Endothelial cell of umbilical vein (primary cell): ENCODE measurements around the gene GNA12. TPM values are rescaled to one million over a fixed set of nuclear protein-coding genes. Genes with fewer than 3 reads are reported as not detected.
A peak's percentile ranks its signal among the peaks of the same experiment; 100 is the strongest.

Source experiments
- BruUV-seq: library from RNA; stranded (reverse); fragments of 400-500 nt; replicated peaks from 2 replicates; lab custom pipeline; 2021; lab: Mats Ljungman, UMichigan
- CTCF ChIA-PET: fragments of 300-600, 350-600 bp; sonication (Branson Sonifier 250); formaldehyde crosslinking; loops from one replicate; lab custom pipeline; 2021; ENCODE audit warnings: antibody characterized with exemption, inconsistent platforms; lab: Charles Lee
- POLR2A ChIA-PET: fragments of 300-600, 350-600 bp; sonication (Branson Sonifier 250); formaldehyde crosslinking; loops from one replicate; lab custom pipeline; 2021; ENCODE audit warnings: antibody characterized with exemption, inconsistent platforms; lab: Charles Lee
- DNase-seq: peaks from one replicate; pipeline ENCODE4 v3.0.0-alpha.2; 2011; ENCODE audit warnings: low read depth, low spot score
- FAIRE-seq: peaks from 2 replicates; lab custom pipeline; 2011; peaks lifted over from hg19 to GRCh38; lab: Jason Lieb, UNC
- H2AFZ ChIP-seq: 2 replicates; pipeline ENCODE4 v1.6.0; 2012; ENCODE audit warnings: low read depth, low read length, control low read depth, inconsistent platforms
- H3K27ac ChIP-seq: 2 replicates; pipeline ENCODE4 v1.5.1; 2011; ENCODE audit warnings: low read depth, mild to moderate bottlenecking, control low read depth, low read length, moderate library complexity; ENCODE audit not compliant: insufficient read depth
- H3K27me3 ChIP-seq, 2 experiments: 2 replicates each; pipeline versions ENCODE4 v1.6.0 to v1.6.1; 2011; ENCODE audit warnings: low read length in 2 of 2, mixed read lengths in 1 of 2; ENCODE audit not compliant: control insufficient read depth in 2 of 2, insufficient read depth in 2 of 2
- H3K36me3 ChIP-seq, 2 experiments: 2 replicates in 1 of 2; 3 replicates in 1 of 2; pipeline ENCODE4 v1.5.1; 2011; ENCODE audit warnings: low read length in 2 of 2, mild to moderate bottlenecking in 1 of 2, moderate library complexity in 1 of 2; ENCODE audit not compliant: control insufficient read depth in 2 of 2, insufficient read depth in 2 of 2; ENCODE audit errors: extremely low read depth in 1 of 2
- H3K4me1 ChIP-seq: 3 replicates; pipeline ENCODE4 v1.5.1; 2011; ENCODE audit warnings: mild to moderate bottlenecking, low read length; ENCODE audit not compliant: control insufficient read depth, insufficient read depth; ENCODE audit errors: extremely low read depth
- H3K4me2 ChIP-seq: 2 replicates; pipeline ENCODE4 v1.6.1; 2011; ENCODE audit warnings: low read length, control low read depth, mixed read lengths; ENCODE audit not compliant: insufficient read depth
- H3K4me3 ChIP-seq, 3 experiments: fragments of 200-600 bp in 1 of 3; sonication (generic), shearing (Covaris generic) in 1 of 3; replicated peaks in 1 of 3; 2 replicates each; pipeline ENCODE4 v1.5.1; 2011 to 2016; ENCODE audit warnings: control low read depth in 3 of 3, low read length in 3 of 3, mild to moderate bottlenecking in 2 of 3, inconsistent platforms in 1 of 3, low read depth in 1 of 3, moderate library complexity in 1 of 3; ENCODE audit not compliant: insufficient read depth in 1 of 3
- H3K79me2 ChIP-seq: 2 replicates; pipeline ENCODE4 v1.6.0; 2012; ENCODE audit warnings: low read length, inconsistent platforms; ENCODE audit not compliant: control insufficient read depth, insufficient read depth
- H3K9ac ChIP-seq: replicated peaks from 2 replicates; pipeline ENCODE3; 2011; ENCODE audit warnings: low read length, control low read depth; ENCODE audit not compliant: insufficient read depth; ENCODE audit errors: extremely low read depth
- H3K9me1 ChIP-seq: replicated peaks from 3 replicates; pipeline ENCODE4 v1.6.0; 2011; ENCODE audit warnings: mild to moderate bottlenecking, low read length; ENCODE audit not compliant: control insufficient read depth, insufficient read depth; ENCODE audit errors: extremely low read depth
- H3K9me3 ChIP-seq: replicated peaks from 2 replicates; pipeline ENCODE4 v1.5.1; 2012; ENCODE audit warnings: low read length, inconsistent platforms; ENCODE audit not compliant: control insufficient read depth, insufficient read depth
- H4K20me1 ChIP-seq: replicated peaks from 2 replicates; pipeline ENCODE3; 2011; ENCODE audit warnings: mild to moderate bottlenecking, low read length; ENCODE audit not compliant: control insufficient read depth, insufficient read depth; ENCODE audit errors: extremely low read depth
- CTCF ChIP-seq, 2 donors: IDR thresholded peaks; 1 replicate in 1 of 2; 2 replicates in 1 of 2; pipeline ENCODE4 v1.5.1; 2011; ENCODE audit warnings: low read length in 2 of 2, mild to moderate bottlenecking in 2 of 2, moderate library complexity in 2 of 2, control low read depth in 1 of 2, inconsistent platforms in 1 of 2, low read depth in 1 of 2; ENCODE audit not compliant: insufficient read depth in 1 of 2; ENCODE audit errors: extremely low read depth in 1 of 2
- EZH2 ChIP-seq: IDR thresholded peaks from 2 replicates; pipeline ENCODE4 v1.6.1; 2012; ENCODE audit warnings: borderline replicate concordance, low read depth, mild to moderate bottlenecking, moderate library complexity, low read length, inconsistent platforms; ENCODE audit not compliant: severe bottlenecking
- FOS ChIP-seq: IDR thresholded peaks from 2 replicates; pipeline ENCODE4 v1.6.1; 2011; ENCODE audit warnings: mild to moderate bottlenecking, low read length, moderate library complexity, borderline replicate concordance; ENCODE audit not compliant: insufficient read depth
- GATA2 ChIP-seq: IDR thresholded peaks from 2 replicates; pipeline ENCODE4 v1.7.0; 2011; ENCODE audit warnings: low read depth, mild to moderate bottlenecking, moderate library complexity, mixed read lengths, low read length; ENCODE audit not compliant: insufficient read length, insufficient read depth
- JUN ChIP-seq: IDR thresholded peaks from 2 replicates; pipeline ENCODE4 v1.6.1; 2011; ENCODE audit warnings: borderline replicate concordance, low read depth; ENCODE audit not compliant: insufficient read length, insufficient read depth
- MAX ChIP-seq: IDR thresholded peaks from 2 replicates; pipeline ENCODE4 v1.6.1; 2011; ENCODE audit not compliant: insufficient read depth, insufficient read length
- MYC ChIP-seq: IDR thresholded peaks from one replicate; pipeline ENCODE4 v1.6.1; 2011; ENCODE audit warnings: mild to moderate bottlenecking, low read depth, low read length
- POLR2A ChIP-seq: IDR thresholded peaks from 2 replicates; pipeline ENCODE4 v1.6.1; 2012; ENCODE audit warnings: low read depth, mild to moderate bottlenecking, control low read depth, low read length
- POLR2AphosphoS5 ChIP-seq: IDR thresholded peaks from 2 replicates; pipeline ENCODE4 v1.6.1; 2012; ENCODE audit warnings: low read depth, mild to moderate bottlenecking, control low read depth, low read length, moderate library complexity; ENCODE audit not compliant: insufficient read depth
- dilution Hi-C: fragments of 300-500 bp; cut with MboI; formaldehyde crosslinking; loops from one replicate; pipeline ENCODE4 v1.15.0; 2019; ENCODE audit warnings: low sequenced_read_pairs; ENCODE audit not compliant: extremely low pct_ligation_motif_present
- intact Hi-C: fragments of 100-400 bp; cut with micrococcal nuclease; formaldehyde crosslinking; loops from one replicate; pipeline ENCODE4 v1.10.0; 2022
- polyA plus RNA-seq, 4 experiments: library from polyadenylated mRNA; depleted of rRNA in 3 of 4; stranded (reverse) in 3 of 4; unstranded in 1 of 4; fragments of >200 nt; gene quantifications; 2 replicates each; pipeline versions ENCODE4 v1.2.1 to v1.2.3, GENCODE V29; 2011 to 2012; ENCODE audit warnings: missing spikeins in 1 of 4
- total RNA-seq: library from RNA; stranded (reverse); gene quantifications from 2 replicates; pipeline ENCODE4 v1.2.3, GENCODE V29; 2021

Gene GNA12
- total and polyA plus RNA-seq, 2 donors (not counting 3 experiments of a cell fraction or from before 2014, with no cell fraction given) = 63.0 to 75.1 TPM

GRCh38 chr7:2732959-2733584 is 111.0 kb downstream of the GNA12 start:
- no peaks in the 10 kb centered on the region for H3K79me2 ChIP-seq
- peak; percentile 81 for DNase-seq
- peak overlapping the region; percentile 15 for H3K9ac ChIP-seq
- TF ChIP-seq FOS (peak; percentile 74), JUN (no peak), POLR2A (no peak), GATA2 (no peak), MYC (no peak), MAX (peak; percentile 49), EZH2 (no peak), POLR2AphosphoS5 (peak; percentile 62), CTCF (IDR thresholded peaks at IDR 0.05; ENCODE audit: extremely low read depth in 1 of 2, insufficient read depth in 1 of 2, low read depth in 1 of 2, low read length in 2 of 2) (no peak)
- CTCF ChIA-PET = interaction anchor here (0.8 to 3.0 kb wide), 6 partner anchors 15 to 264 kb away, joined by 3 to 20 read pairs (median 6); no protein-coding TSS in a partner anchor
- no peaks in the 10 kb centered on the region for H3K27me3 ChIP-seq
- POLR2A ChIA-PET = no interaction called here
- H2AFZ ChIP-seq = no peak overlapping the region
- H3K36me3 ChIP-seq = peaks cover 0 to 16% of the 10 kb centered on the region in 2 experiments
- no peaks in the 10 kb centered on the region for H3K9me1 ChIP-seq
- peaks cover 33% of the 10 kb centered on the region for H3K4me1 ChIP-seq
- dilution Hi-C loops = no loop called here
- H3K9me3 ChIP-seq = no peaks in the 10 kb centered on the region
- intact Hi-C loops = loop anchor here (1.0 kb wide), 1 partner anchor 130 kb away; no protein-coding TSS in a partner anchor
- peak overlapping the region; percentile 35 for H3K4me2 ChIP-seq
- no TSS peak for BruUV-seq
- H4K20me1 ChIP-seq = no peaks in the 10 kb centered on the region
- FAIRE-seq = peak; percentile 79
- H3K27ac ChIP-seq = peak overlapping the region; percentile 54
- H3K4me3 ChIP-seq = no peak overlapping the region
